ENCODE data around the gene PTPRR. TPM values are rescaled to one million over a fixed set of nuclear protein-coding genes. Genes with fewer than 3 reads are reported as not detected.

The PTPRR gene
- total and polyA plus RNA-seq, 2 donors (not counting 1 experiment from before 2014, with no cell fraction given): not detected

- ChIA-PET POLR2A (no interaction called here), CTCF (no interaction called here)
- TF ChIP-seq CTCF (IDR thresholded peaks at IDR 0.05): no peak
- TF ChIP-seq EZH2 (IDR thresholded peaks at IDR 0.05; ENCODE audit: borderline replicate concordance, insufficient read depth, low read depth, low read length, poor library complexity, severe bottlenecking): no peak
- Histone ChIP-seq H3K36me3 (replicated peaks in 1 of 2; ENCODE audit: control extremely low read depth in 1 of 2, control insufficient read depth in 1 of 2, extremely low read depth in 1 of 2, insufficient read depth in 2 of 2, low read length in 1 of 2) (no peaks in the 10 kb centered on the region), H3K4me2 (replicated peaks; ENCODE audit: low read depth, low read length, poor library complexity, severe bottlenecking) (no peak overlapping the region), H3K9me3 (ENCODE audit: control extremely low read depth in 1 of 3, control insufficient read depth in 2 of 3, insufficient read depth in 1 of 3, low read length in 2 of 3) (no peaks in the 10 kb centered on the region), H3K27ac (ENCODE audit: low read length in 2 of 2) (no peak overlapping the region), H2AFZ (ENCODE audit: insufficient read depth, low read depth, low read length, poor library complexity, severe bottlenecking) (no peak overlapping the region), H3K27me3 (replicated peaks in 1 of 4; ENCODE audit: control extremely low read depth in 1 of 4, control insufficient read depth in 3 of 4, insufficient read depth in 4 of 4, low read length in 3 of 4) (peaks cover 0 to 2% (median 0%) of the 10 kb centered on the region in 4 experiments), H4K20me1 (ENCODE audit: control insufficient read depth, insufficient read depth, low read length, poor library complexity, severe bottlenecking) (no peaks in the 10 kb centered on the region), H3K79me2 (ENCODE audit: control insufficient read depth, insufficient read depth, low read length) (no peaks in the 10 kb centered on the region), H3K4me1 (ENCODE audit: control insufficient read depth in 2 of 2, insufficient read depth in 2 of 2, low read length in 2 of 2) (no peaks in the 10 kb centered on the region), H3K9ac (ENCODE audit: low read length) (no peak overlapping the region), H3K4me3 (ENCODE audit: control extremely low read depth in 1 of 5, extremely low read depth in 1 of 5, insufficient read depth in 1 of 5, low read depth in 2 of 5, low read length in 4 of 5) (no peak overlapping the region)
- ATAC-seq (ENCODE audit: low read depth) (no peak), DNase-seq (no peak)
- H3K27me3 Mint-ChIP-seq: no peaks in the 10 kb centered on the region
- intact Hi-C loops (cut with micrococcal nuclease): no loop called here
- H3K9me3 Mint-ChIP-seq (ENCODE audit: insufficient read depth): no peaks in the 10 kb centered on the region
- no peak overlapping the region for H3K27ac Mint-ChIP-seq
- no peak overlapping the region for H3K4me3 Mint-ChIP-seq
- WGBS (ENCODE audit: insufficient coverage): 67% methylated on average over 1 of the region's 3 CpGs
- H3K4me1 Mint-ChIP-seq: no peaks in the 10 kb centered on the region
Measured at GRCh38 chr12:70628701-70629480, 291.6 kb downstream of the PTPRR start.

- no peaks in the 10 kb centered on the region for H3K4me1 Mint-ChIP-seq
- ChIA-PET CTCF (no interaction called here), POLR2A (no interaction called here)
- intact Hi-C loops (cut with micrococcal nuclease): no loop called here
- no peaks in the 10 kb centered on the region for H3K9me3 ChIP-seq (ENCODE audit: control extremely low read depth in 1 of 3, control insufficient read depth in 2 of 3, insufficient read depth in 1 of 3, low read length in 2 of 3)
- H3K9me3 Mint-ChIP-seq (ENCODE audit: insufficient read depth): no peaks in the 10 kb centered on the region
- no peaks in the 10 kb centered on the region for H3K4me1 ChIP-seq (ENCODE audit: control insufficient read depth in 2 of 2, insufficient read depth in 2 of 2, low read length in 2 of 2)
- H3K79me2 ChIP-seq (ENCODE audit: control insufficient read depth, insufficient read depth, low read length): no peaks in the 10 kb centered on the region
- peaks cover 0 to 2% (median 0%) of the 10 kb centered on the region in 4 experiments for H3K27me3 ChIP-seq (replicated peaks in 1 of 4; ENCODE audit: control extremely low read depth in 1 of 4, control insufficient read depth in 3 of 4, insufficient read depth in 4 of 4, low read length in 3 of 4)
- no peak overlapping the region for H3K4me3 ChIP-seq (ENCODE audit: control extremely low read depth in 1 of 5, extremely low read depth in 1 of 5, insufficient read depth in 1 of 5, low read depth in 2 of 5, low read length in 4 of 5)
- no peak overlapping the region for H2AFZ ChIP-seq (ENCODE audit: insufficient read depth, low read depth, low read length, poor library complexity, severe bottlenecking)
- no peak overlapping the region for H3K4me2 ChIP-seq (replicated peaks; ENCODE audit: low read depth, low read length, poor library complexity, severe bottlenecking)
- no peak overlapping the region for H3K9ac ChIP-seq (ENCODE audit: low read length)
- no peak overlapping the region for H3K27ac ChIP-seq (ENCODE audit: low read length in 2 of 2)
- WGBS (ENCODE audit: insufficient coverage): 100% methylated on average over 1 of the region's 5 CpGs
- TF ChIP-seq CTCF (IDR thresholded peaks at IDR 0.05) (no peak), EZH2 (IDR thresholded peaks at IDR 0.05; ENCODE audit: borderline replicate concordance, insufficient read depth, low read depth, low read length, poor library complexity, severe bottlenecking) (no peak)
- ATAC-seq (ENCODE audit: low read depth) (no peak), DNase-seq (no peak)
- H3K4me3 Mint-ChIP-seq: no peak overlapping the region
- no peak overlapping the region for H3K27ac Mint-ChIP-seq
- H4K20me1 ChIP-seq (ENCODE audit: control insufficient read depth, insufficient read depth, low read length, poor library complexity, severe bottlenecking): no peaks in the 10 kb centered on the region
- H3K27me3 Mint-ChIP-seq: peaks cover 4% of the 10 kb centered on the region
- no peaks in the 10 kb centered on the region for H3K36me3 ChIP-seq (replicated peaks in 1 of 2; ENCODE audit: control extremely low read depth in 1 of 2, control insufficient read depth in 1 of 2, extremely low read depth in 1 of 2, insufficient read depth in 2 of 2, low read length in 1 of 2)
Measured at GRCh38 chr12:70627677-70628076, 292.9 kb downstream of the PTPRR start.

All from B cell (primary cell).